HG03159 (cell line): ENCODE results near the gene PRR5.
"Not testable (repeated sequence)": the region's sequence is repeated elsewhere in the genome, so short reads cannot be mapped to it uniquely, and the experiment has no call there.

ENCODE experiments used
- ATAC-seq: cut with Tn5 transposase; IDR thresholded peaks from one replicate; pipeline ENCODE4 v1.9.1; 2021; ENCODE audit warnings: mild to moderate bottlenecking, moderate library complexity; ENCODE audit not compliant: unreplicated experiment

The PRR5 gene

DNA sequence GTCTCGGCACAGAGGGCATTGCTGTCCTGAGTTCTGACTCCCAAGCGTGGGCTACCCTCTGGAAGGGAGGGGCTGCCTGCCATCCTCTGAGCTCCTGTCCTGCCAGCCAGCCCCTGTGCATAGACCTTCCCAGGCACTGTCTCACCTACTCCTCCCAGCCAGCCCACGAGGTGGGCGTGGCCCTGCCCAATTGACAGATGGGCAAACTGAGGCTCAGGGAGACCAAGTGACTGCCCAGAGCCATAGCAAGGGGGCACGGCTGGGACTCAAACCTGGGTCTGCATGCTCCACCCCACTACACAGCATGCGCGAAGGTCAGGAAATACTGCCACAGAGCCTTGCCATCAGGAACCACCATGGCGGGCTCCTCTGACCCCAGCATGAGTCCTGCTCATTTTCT is 29.4 kb upstream of the PRR5 start:
- no peak for ATAC-seq

DNA sequence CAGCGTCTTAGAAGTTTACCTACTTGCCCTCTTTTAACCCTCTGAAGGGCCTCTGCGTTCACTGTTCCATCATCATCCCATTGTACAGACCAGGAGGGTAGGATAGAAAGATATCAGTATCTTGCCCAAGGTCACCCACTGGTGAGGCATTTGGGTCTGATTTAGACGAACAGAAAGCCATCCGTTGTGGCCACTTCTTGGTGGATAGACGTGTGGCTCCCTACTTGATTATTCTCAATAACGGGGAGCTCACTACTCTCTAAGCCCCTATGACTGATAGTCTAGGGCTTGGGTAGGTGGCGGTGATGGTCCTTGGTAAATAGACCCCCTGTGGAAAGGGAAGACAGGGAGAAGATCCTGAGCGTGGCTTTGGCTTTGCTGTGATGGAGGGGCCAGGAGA is 28.6 kb upstream of the PRR5 start:
- ATAC-seq: no peak

- ATAC-seq: not testable (repeated sequence)
These were observed 26.0 kb upstream of the PRR5 start for GRCh38 chr22:44676066-44676440.

DNA sequence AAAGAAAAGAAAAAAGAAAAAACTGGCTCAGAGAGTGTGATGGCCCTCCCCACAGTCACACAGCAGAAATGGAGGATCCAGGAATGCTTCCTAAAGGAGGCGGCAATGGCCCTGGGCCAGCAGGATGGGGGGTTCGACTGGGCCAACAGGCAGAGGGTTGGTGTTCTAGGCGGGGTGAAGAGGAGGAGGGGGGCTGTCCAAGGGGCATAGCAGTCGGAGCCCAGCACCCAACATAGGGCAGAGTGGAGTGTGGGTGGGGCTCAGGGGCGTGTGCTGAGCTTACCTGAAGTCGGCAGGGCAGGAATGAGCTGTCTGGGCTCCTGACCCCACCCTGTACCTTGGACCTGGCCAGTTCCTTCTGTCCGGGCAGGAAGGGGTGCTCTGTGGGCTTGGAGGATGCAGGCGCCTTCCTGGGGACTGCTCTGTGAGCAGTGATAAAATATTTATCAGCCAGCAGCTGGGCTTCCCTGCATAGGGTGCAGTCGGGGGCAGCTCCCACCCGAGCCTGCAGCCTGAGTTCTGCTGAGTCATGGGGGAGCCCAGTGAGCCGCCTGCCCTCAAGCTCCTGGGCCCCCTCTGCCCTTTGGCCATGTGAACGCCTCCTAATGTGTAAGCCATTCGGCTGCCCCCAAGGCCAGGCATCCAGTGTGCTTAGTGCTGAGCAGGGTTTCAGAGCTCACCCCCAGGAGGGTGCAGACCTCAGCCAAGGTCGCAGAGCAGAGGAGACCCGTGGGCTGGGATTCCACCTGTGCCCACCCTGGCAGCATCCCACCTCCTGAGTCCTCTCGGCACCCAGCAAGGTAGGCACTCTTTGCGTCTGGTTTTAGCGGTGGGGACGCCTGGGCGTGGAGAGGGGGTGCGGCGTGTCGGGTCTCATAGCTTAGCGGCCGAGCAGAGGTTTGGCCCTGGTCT is 25.3 kb upstream of the PRR5 start:
- ATAC-seq: no peak

GRCh38 chr22:44677353-44677840 is 24.6 kb upstream of the PRR5 start:
- no peak for ATAC-seq

GRCh38 chr22:44677871-44678555 is 24.0 kb upstream of the PRR5 start:
- no peak for ATAC-seq

DNA sequence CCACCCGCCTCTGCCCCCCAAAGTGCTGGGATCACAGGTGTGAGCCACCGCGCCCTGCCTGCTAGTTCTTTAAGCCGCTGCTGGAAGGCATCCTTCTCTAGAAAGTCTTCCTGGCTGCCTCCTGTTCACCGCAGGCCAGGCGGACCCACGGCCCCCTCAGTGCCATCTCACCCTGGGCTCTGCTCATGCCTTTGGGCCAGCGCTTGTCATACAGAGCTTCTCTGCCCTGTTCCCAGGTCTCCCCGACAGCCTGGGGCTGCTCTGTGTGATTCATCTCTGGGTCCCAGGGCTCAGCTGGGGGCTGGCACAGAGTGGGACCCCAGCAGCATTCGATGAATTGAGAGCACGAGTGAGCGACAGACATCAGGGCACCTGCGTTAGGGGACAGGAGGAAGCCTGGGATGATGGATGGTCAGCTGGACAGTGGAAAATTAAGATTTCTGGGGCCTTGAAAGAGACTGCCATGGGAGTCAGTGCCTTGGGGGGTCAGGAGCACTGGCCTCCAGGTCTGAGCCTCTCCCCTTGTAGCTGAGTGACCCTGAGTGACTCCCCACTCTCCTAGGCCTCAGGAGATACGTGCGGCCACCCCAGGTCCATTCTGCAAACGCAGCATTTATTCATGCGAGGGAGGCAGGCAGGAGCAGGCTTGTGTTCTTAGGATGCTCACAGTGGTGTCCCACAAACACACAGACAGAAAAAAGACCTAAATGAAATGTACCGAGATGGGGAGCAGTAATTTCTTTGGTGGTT is 23.3 kb upstream of the PRR5 start:
- ATAC-seq: no peak

GRCh38 chr22:44679306-44679647 is 22.7 kb upstream of the PRR5 start:
- not testable (repeated sequence) for ATAC-seq

DNA sequence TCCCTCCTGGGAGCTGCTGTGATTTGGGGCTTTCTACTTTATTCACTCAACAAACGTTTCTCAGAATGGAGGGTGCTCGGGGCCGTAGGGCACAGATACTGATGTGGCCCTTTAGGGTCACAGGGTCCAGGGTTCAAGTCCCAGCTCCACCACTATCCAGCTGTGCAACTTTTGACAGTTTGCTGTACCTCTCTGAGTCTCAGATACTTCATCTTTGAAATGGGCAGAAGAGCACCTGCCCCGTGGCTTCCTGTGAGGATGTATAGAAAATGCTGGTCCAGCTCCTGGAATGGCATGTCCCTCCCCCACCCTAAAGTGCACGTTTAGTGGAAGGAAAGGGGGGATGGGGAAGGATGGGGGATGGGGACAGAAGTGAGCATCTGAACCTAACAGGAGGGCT is 21.9 kb upstream of the PRR5 start:
- no peak for ATAC-seq

GRCh38 chr22:44680481-44680894 is 21.5 kb upstream of the PRR5 start:
- no peak for ATAC-seq

GRCh38 chr22:44682556-44683168 is 19.3 kb upstream of the PRR5 start:
- ATAC-seq: no peak

GRCh38 chr22:44683237-44683636 is 18.8 kb upstream of the PRR5 start:
- no peak for ATAC-seq

GRCh38 chr22:44683881-44684280 is 18.1 kb upstream of the PRR5 start:
- ATAC-seq: no peak

- peak; percentile 62 for ATAC-seq
These were observed 17.3 kb upstream of the PRR5 start for GRCh38 chr22:44684506-44685383.

DNA sequence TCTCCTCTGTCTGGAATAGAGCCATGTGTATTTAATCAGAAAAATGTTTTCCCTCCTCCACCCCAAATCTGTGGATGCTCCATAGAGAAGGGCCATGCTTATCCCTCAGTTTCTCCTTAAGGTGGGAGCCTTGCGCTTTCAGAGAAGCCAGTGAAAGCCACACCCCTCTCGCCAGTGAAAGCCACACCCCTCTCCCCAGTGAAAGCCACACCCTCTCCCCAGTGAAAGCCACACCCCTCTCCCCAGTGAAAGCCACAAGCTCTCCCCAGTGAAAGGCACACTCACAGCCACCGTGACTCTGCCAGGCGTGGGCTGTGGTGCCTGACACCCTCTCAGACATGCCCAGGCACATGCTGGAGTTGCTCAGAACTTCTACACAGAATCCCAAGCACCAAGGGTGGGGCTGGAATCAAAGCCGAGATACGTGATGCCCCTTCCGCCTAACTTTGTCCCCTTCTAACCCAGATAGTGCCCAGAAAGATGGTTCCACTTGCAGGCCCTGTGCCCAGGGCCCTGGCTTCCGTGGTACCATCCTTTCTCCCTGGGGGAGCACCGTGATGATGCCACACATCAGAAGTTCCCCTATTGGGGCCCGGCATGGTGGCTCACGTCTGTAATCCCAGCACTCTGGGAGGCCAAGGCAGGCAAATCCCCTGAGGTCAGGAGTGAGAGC is 16.5 kb upstream of the PRR5 start:
- no peak for ATAC-seq

GRCh38 chr22:44686873-44687600 is 15.0 kb upstream of the PRR5 start:
- no peak for ATAC-seq

GRCh38 chr22:44689173-44689572 is 12.8 kb upstream of the PRR5 start:
- no peak for ATAC-seq

- no peak for ATAC-seq
These were observed 12.0 kb upstream of the PRR5 start for GRCh38 chr22:44689915-44690524.
